ENCODE results near the gene DOC2B.

Gene DOC2B

GRCh38 chr17:193841-194806 lies 12.7 kb upstream of the DOC2B start:
- no peak overlapping the region for H3K27ac ChIP-seq
- no peaks in the 10 kb centered on the region for H3K9me3 ChIP-seq
- peaks cover 0 to 37% of the 10 kb centered on the region in 2 donors for H3K27me3 ChIP-seq
- no peaks in the 10 kb centered on the region for H3K36me3 ChIP-seq
- no peak for DNase-seq
- H3K4me1 ChIP-seq: no peaks in the 10 kb centered on the region
- no peak for TF ChIP-seq CTCF (IDR thresholded peaks at IDR 0.05)
- H3K4me3 ChIP-seq: no peak overlapping the region
- intact Hi-C loops (cut with DNase I; ENCODE audit: low total_unique reads): no loop called here

GRCh38 chr17:193426-193810 lies 12.0 kb upstream of the DOC2B start:
- H3K9me3 ChIP-seq: no peaks in the 10 kb centered on the region
- H3K27ac ChIP-seq: no peak overlapping the region
- intact Hi-C loops (cut with DNase I; ENCODE audit: low total_unique reads): no loop called here
- no peaks in the 10 kb centered on the region for H3K4me1 ChIP-seq
- no peak overlapping the region for H3K4me3 ChIP-seq
- no peak for DNase-seq
- no peak for TF ChIP-seq CTCF (IDR thresholded peaks at IDR 0.05)
- peaks cover 0 to 37% of the 10 kb centered on the region in 2 donors for H3K27me3 ChIP-seq
- no peaks in the 10 kb centered on the region for H3K36me3 ChIP-seq

- no peak for TF ChIP-seq CTCF (IDR thresholded peaks at IDR 0.05)
- H3K4me1 ChIP-seq: no peaks in the 10 kb centered on the region
- DNase-seq: no peak
- H3K9me3 ChIP-seq: no peaks in the 10 kb centered on the region
- H3K27me3 ChIP-seq: peaks cover 0 to 37% of the 10 kb centered on the region in 2 donors
- no peak overlapping the region for H3K27ac ChIP-seq
- no peaks in the 10 kb centered on the region for H3K36me3 ChIP-seq
- H3K4me3 ChIP-seq: no peak overlapping the region
- intact Hi-C loops (cut with DNase I; ENCODE audit: low total_unique reads): no loop called here
Observed at GRCh38 chr17:192666-193425, 11.4 kb upstream of the DOC2B start.

GRCh38 chr17:189444-189843 lies 8.0 kb upstream of the DOC2B start:
- H3K27ac ChIP-seq: no peak overlapping the region
- no peak for TF ChIP-seq CTCF (IDR thresholded peaks at IDR 0.05)

GRCh38 chr17:187130-187529 lies 5.7 kb upstream of the DOC2B start:
- no peak for DNase-seq
- Histone ChIP-seq H3K27ac (no peak overlapping the region), H3K36me3 (no peaks in the 10 kb centered on the region), H3K27me3 (peaks cover 0 to 30% of the 10 kb centered on the region in 2 donors), H3K4me3 (no peak overlapping the region), H3K9me3 (no peaks in the 10 kb centered on the region), H3K4me1 (no peaks in the 10 kb centered on the region)
- intact Hi-C loops (cut with DNase I; ENCODE audit: low total_unique reads): no loop called here
- TF ChIP-seq CTCF (IDR thresholded peaks at IDR 0.05): no peak

More at GRCh38 chr17:189444-189843, 8.0 kb upstream of the DOC2B start:
- H3K27me3 ChIP-seq: peaks cover 0 to 30% of the 10 kb centered on the region in 2 donors
- H3K4me1 ChIP-seq: no peaks in the 10 kb centered on the region
- no peaks in the 10 kb centered on the region for H3K36me3 ChIP-seq
- H3K9me3 ChIP-seq: no peaks in the 10 kb centered on the region
- no peak overlapping the region for H3K4me3 ChIP-seq
- intact Hi-C loops (cut with DNase I; ENCODE audit: low total_unique reads): no loop called here
- no peak for DNase-seq
